GM21619 (cell line): ENCODE measurements around the gene GAPDH.
"Not testable (repeated sequence)": the region's sequence is repeated elsewhere in the genome, so short reads cannot be mapped to it uniquely, and the experiment has no call there.

Source experiments
- ATAC-seq: cut with Tn5 transposase; IDR thresholded peaks from one replicate; pipeline ENCODE4 v1.9.1; 2021; ENCODE audit not compliant: unreplicated experiment

The GAPDH gene

GRCh38 chr12:6528539-6529235, 5.6 kb upstream of the GAPDH start:
- no peak for ATAC-seq

- ATAC-seq, result no peak
Measured at GRCh38 chr12:6529291-6529737, 5.0 kb upstream of the GAPDH start.

GRCh38 chr12:6530576-6531260, 3.6 kb upstream of the GAPDH start:
- no peak for ATAC-seq

- no peak for ATAC-seq
Measured at GRCh38 chr12:6532051-6532926, 2.0 kb upstream of the GAPDH start.

GRCh38 chr12:6532927-6533652, 1.2 kb upstream of the GAPDH start:
- ATAC-seq, result peak; percentile 13

- ATAC-seq, result no peak
Measured at GRCh38 chr12:6533653-6533922, 729 bp upstream of the GAPDH start.

GRCh38 chr12:6534695-6534944, 303 bp downstream of the GAPDH start:
- ATAC-seq, result no peak

GRCh38 chr12:6534945-6535696, 804 bp downstream of the GAPDH start:
- ATAC-seq, result peak; percentile 0

GRCh38 chr12:6535697-6535946, 1.3 kb downstream of the GAPDH start:
- no peak for ATAC-seq

- no peak for ATAC-seq
Measured at GRCh38 chr12:6535960-6536847, 1.9 kb downstream of the GAPDH start.

GRCh38 chr12:6536894-6537579, 2.7 kb downstream of the GAPDH start:
- ATAC-seq, result no peak

- not testable (repeated sequence) for ATAC-seq
Measured at GRCh38 chr12:6537580-6538419, 3.5 kb downstream of the GAPDH start.

- ATAC-seq, result no peak
Measured at GRCh38 chr12:6538420-6539313, 4.3 kb downstream of the GAPDH start.

- ATAC-seq, result no peak
Measured at GRCh38 chr12:6539314-6539682, 5.0 kb downstream of the GAPDH start.

GRCh38 chr12:6539707-6540134, 5.4 kb downstream of the GAPDH start:
- no peak for ATAC-seq

- ATAC-seq, result no peak
Measured at GRCh38 chr12:6540181-6540877, 6.0 kb downstream of the GAPDH start.
